Measurements from ENCODE around the gene GTF2IRD1. TPM values are rescaled to one million over a fixed set of nuclear protein-coding genes. Genes with fewer than 3 reads are reported as not detected.
"Not testable (repeated sequence)": the region's sequence is repeated elsewhere in the genome, so short reads cannot be mapped to it uniquely, and the experiment has no call there.

GTF2IRD1 gene
- total RNA-seq, 2 donors from 2014 or later, result 14.7 to 17.0 TPM

DNA sequence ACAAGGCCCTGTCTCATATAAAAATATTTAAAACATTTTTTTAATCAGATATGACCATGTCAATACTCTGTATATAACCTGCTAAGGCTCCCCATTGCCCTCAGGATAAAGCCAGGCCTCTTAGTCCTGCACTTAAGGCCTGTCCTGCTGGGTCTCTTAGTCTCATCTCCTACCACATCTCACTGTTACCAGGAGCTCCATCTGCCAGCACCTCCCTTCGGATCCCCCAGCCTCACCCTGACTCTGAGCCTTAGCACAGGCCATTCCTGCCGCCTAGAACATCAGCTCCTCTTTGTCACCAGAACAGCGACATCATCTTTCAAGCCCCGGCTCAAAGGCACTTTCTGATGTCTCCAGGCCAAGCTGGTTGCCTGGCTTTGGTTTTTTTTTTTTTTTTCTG is 25.7 kb upstream of the GTF2IRD1 start:
- intact Hi-C loops (cut with DNase I), result no loop called here
- DNase-seq (ENCODE audit: low spot score), result peak; percentile 34

DNA sequence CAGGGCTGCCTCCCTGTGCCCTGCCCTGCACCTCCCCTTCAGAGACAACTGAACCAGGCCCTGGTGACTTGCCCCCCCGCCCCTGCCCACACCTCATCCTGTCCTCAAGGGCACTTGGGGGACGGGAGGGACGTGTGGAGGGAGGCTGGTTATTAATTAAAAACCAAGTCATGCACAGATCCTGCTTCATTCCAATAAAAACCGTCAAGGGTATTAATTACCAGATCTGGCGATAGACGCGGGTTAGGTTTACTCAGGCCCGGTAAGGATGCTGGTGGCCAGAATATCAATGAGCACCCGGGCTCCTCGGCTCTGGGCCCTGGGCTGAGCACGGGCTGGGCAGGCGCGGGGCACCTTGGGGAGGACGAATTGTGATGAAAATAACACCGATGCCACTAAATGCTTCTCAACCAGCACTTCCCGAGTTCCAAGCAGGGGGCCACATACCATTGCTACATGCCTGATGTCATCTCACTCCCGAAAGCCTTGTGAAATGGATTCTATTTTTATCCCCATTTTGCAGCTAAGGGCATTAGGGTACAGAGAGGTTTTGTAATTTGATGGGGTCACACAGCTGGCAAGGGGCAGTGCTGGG is 24.5 kb upstream of the GTF2IRD1 start:
- intact Hi-C loops (cut with DNase I), result no loop called here
- peak; percentile 68 for DNase-seq (ENCODE audit: low spot score)

DNA sequence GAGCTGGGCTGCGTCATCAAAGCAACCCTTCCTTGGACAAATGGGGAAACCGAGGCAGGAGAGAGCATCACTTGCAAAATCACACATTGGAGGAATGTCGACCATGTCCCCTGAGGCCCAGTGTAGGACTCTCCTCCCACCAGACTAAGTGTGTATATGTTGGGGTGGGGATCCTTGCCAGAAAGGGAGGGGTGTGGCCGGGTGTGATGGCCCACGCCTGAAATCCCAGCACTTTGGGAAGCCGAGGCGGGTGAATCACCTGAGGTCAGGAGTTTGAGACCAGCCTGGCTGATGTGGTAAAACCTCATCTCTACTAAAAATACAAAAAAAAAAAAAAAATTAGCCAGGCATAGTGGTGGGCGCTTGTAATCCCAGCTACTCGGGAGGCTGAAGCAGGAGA is 23.3 kb upstream of the GTF2IRD1 start:
- peak; percentile 42 for DNase-seq (ENCODE audit: low spot score)
- intact Hi-C loops (cut with DNase I), result not testable (repeated sequence)

DNA sequence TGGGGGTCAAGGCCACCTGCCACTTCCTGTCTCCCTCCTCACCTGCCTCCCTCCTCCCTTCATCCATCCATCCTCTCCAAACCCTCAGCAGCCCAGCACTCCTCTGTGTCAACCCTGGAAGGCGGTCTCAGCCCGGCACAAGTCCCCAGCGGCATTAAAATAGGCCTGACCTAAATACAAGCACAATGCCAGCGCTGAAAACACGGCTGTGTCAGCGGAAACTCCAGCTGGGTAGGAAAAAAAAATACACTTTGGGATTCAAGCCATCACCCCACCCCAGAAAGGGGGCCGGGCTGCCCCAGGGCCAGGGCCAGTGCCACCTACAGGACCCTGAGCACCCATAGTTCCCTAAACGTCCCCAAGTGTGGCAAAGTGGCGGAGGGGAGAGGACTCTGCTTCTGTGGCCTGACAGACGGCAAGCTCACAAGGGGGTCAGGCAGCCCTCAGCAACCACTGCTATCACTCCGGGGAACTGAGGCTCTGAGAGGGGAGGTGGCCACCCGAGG is 22.7 kb upstream of the GTF2IRD1 start:
- DNase-seq (ENCODE audit: low spot score), result peak; percentile 70
- intact Hi-C loops (cut with DNase I), result no loop called here

DNA sequence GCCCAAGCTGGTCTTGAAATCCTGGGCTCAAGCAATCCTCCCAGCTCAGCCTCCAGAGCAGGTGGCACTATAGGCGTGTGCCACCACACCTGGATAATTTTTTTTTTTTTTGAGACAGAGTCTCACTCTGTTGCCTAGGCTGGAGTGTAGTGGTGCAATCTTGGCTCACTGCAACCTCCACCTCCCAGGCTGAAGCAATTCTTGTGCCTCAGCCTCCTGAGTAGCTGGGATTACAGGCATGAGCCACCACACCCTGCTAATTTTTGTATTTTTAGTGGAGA is 16.5 kb upstream of the GTF2IRD1 start:
- intact Hi-C loops (cut with DNase I); DNase-seq (ENCODE audit: low spot score): not testable (repeated sequence)

DNA sequence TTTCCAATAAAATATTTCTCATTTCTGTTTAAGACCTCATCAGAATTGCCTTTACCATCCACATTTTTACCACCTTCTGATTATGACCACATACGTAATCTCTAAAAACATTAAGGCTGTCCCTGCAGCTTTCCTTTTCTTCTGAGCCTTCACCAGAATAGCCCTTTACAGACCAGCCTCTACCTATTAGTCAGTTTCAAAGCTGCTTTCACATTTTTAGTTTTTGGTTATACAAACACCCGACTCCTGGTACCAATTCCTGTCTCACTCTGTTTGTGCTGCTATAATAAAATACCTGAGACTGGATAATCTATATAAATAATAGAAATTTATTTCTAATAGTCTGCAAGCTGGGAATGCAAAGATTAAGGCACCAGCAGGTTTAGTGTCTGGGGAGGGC is 15.4 kb upstream of the GTF2IRD1 start:
- DNase-seq (ENCODE audit: low spot score), result no peak
- intact Hi-C loops (cut with DNase I), result no loop called here

DNA sequence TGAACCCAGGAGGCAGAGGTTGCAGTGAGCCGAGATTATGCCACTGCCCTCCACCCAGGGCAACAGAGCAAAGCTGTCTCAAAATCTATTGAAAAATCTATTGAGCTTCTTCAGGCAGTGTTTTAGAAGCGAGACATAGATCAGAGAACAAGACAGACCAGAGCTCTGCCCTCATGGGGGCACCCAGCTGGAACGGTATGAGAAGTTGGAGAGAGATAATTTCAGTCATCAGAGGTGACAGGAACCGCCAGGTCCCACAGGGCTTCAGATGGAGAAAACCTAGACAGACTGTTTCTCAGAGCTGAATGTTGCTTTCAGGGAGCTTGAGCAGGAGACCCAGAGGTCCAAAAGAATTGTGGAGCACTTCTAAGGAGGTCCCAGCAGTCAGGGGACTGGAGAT is 14.2 kb upstream of the GTF2IRD1 start:
- DNase-seq (ENCODE audit: low spot score), result peak; percentile 37
- intact Hi-C loops (cut with DNase I), result no loop called here

DNA sequence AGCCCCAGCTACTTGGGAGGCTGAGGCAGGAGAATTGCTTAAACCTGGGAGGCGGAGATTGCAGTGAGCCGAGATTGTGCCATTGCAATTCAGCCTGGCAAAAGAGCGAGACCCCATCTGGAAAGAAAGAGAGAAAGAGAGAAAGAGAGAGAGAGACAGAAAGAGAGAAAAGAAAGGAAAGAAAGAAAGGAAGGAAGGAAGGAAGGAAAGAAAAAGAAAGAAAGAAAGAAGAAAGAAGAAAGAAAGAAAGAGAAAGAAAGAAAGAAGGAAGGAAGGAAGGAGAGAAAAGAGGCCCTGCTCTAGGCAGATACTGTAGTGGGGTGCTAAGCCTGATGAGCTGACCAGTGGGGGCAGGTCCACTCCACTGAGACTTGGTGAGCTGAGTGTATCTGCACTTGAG is 13.6 kb upstream of the GTF2IRD1 start:
- not testable (repeated sequence) for DNase-seq (ENCODE audit: low spot score)
- intact Hi-C loops (cut with DNase I), result loop anchor here in 1 of 2 donors (10.0 kb wide), 1 partner anchor 105 kb away; no protein-coding TSS in a partner anchor

DNA sequence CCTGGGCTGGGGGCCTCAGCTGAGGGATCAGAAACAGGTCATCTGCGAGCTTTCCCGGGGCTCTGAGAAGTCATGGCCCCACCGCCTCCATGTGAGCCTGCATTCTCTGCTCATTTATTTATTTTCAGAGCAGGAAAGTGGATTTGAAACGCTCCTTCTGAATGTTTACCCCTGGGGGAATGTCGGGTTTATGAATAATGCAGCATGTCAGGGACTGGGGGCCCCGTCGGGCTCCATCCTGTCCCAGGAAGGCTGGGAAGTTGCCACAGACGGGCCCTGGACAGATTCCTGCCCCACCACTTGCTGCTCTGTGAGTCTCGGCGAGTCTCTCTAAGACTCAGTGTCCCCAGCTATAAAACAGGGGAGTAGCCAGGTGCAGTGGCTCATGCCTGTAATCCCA is 11.9 kb upstream of the GTF2IRD1 start:
- no peak for DNase-seq (ENCODE audit: low spot score)
- intact Hi-C loops (cut with DNase I), result loop anchor here in 1 of 2 donors (10.0 kb wide), 1 partner anchor 103 kb away; no protein-coding TSS in a partner anchor

DNA sequence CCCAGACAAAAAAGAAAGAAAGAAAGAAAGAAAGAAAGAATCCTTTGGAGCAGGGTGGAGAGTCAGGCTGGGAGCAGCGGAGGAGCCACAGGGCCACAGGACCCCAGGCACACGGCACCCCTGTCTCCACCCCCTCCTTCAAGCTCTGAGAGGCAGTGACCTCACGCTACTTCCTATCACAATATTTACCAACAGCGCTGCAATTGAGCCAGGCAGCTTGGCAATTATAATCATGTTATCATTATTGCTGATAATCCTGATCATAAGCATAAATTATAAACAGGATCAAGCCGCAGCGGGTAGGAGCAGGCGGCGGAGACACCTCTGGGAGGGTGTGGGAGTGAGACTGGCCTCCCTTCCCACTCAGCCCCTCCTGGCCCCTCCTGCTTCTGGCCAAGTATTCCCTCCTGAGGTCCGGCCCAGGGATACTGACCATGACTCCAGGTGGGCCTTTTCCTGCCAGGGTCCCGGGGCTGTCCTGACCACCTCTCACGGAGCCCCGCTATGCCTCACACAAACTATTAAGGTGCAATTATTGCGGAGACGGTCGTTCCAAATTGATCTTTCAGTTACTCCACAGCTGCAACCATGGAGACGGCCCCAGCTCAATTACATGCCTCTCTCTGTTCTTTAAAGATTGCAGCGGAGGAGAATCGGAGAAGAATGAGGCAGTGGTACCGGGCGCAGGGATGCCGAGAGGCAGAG is 10.0 kb upstream of the GTF2IRD1 start:
- intact Hi-C loops (cut with DNase I), result loop anchor here in 1 of 2 donors (10.0 kb wide), 1 partner anchor 101 kb away; no protein-coding TSS in a partner anchor
- DNase-seq (ENCODE audit: low spot score), result no peak

DNA sequence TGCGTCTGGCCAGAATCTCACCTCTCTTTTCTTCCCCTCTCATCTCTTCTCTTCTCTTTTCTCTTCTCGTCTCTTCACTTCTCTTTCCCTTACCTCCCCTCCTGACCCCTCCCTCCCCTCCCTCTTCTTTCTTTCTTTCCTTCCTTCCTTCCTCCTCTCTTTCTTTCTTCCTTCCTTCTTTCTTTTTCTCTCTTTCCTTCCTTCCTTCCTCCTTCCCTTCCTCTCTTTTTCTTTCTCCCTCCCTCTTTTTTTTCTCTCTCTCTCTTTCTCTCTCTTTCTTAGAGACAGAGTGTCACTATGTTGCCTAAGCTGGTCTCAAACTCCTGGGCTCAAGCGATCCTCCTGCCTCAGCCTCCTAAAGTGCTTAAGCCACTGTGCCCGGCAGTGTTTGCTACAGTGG is 4.6 kb upstream of the GTF2IRD1 start:
- DNase-seq (ENCODE audit: low spot score), result no peak
- intact Hi-C loops (cut with DNase I), result loop anchor here in 1 of 2 donors (10.0 kb wide), 1 partner anchor 96 kb away; no protein-coding TSS in a partner anchor

DNA sequence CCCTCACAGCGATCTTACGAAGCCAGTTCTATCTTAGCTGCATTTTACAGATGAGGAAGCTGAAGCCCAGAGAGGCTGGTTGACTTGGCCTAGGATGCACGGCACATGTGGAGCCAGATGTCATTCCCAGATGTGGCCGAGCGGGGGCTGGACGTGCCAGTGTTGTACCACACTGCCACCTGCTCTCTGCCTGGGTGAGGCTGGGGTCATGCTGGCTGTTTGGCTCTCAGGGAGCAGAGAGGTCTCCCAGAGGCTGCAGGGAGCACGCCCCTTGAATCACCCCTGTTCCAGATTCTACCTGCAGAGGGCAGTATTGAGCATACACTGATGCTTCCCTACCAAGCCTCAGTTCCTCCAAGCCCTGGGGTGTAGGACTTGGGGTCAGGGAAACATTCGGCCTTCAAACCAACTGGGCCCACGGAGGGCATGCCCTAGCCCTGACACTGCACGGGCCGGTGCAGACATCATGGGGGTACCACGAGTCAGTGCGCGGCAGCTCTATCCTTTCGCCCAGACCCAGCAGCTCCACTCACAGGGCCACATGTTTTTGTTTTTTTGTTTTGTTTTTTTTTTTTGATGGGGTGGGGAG is 3.8 kb upstream of the GTF2IRD1 start:
- intact Hi-C loops (cut with DNase I), result loop anchor here in 1 of 2 donors (10.0 kb wide), 1 partner anchor 95 kb away; no protein-coding TSS in a partner anchor
- no peak for DNase-seq (ENCODE audit: low spot score)

DNA sequence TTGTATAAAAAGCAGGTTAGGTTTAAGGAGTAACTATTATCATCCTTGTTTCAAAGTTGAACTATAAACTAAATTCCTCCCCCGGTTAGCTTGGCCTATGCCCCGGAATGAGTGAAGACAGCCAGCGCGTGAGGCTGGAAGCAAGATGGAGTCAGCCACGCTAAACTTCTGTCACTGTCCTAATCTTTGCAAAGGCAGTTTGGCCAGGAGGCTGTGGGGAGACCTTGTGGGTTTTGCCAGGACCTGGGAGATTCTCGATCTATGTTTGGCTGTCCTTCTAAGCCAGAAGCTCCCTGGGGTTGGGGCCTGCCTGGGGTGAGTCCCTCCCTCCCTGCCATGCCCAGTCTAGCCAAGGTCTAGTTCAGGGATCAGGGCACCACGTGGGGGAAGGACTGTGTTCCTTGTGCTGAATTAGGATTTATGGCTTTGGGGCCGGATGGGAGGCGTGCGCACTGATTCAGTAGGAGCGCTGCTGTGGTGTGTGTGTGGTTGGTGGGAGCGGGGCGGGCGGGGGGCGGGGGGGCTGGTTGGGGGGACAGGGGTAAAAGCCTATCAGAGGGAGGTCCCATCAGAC is 871 bp upstream of the GTF2IRD1 start:
- no peak for DNase-seq (ENCODE audit: low spot score)
- intact Hi-C loops (cut with DNase I), result no loop called here

DNA sequence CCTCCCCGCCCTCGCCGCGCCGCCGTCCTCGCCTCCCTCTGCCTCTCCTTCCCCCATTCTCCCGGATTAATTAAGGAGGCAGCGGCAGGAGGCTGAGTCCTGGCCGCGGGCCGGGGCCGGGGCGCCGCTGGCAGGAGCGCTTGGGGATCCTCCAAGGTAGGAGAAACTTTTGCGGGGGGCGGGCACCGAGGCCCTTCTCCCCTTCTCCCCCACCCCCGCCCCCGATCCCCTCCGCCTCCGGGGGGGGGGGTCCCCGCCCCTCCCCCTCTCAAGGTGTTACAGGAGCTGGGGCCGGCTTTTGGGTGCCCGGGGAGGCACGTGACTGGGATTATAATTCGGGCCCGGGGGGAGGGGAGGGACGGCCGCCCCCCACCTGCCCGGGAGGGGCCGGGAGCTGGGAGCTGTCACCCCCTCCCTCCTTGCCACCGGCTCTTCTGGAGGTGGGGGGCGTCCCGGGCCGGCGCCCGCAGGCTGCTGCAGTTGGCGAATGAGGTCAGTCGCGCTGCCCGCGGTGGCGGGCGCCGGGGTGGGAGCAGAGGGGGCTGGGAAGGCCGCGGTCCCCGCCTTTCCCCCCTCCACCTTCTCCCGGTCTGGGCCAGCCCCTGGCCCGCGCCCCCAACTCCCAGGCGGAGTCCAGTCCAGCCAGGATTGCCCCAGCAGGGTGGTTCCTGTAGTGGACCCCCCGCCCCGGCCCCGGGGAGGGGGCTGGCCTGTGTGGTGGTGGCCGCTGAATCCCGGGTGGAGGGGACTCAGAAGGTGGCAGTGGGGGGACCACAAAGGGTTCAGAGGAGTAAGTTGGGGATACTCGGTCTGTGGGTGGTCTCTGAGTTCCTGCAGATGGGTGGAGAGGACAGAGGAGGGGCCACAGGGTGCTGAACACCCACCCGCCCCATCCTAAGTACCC is 567 bp downstream of the GTF2IRD1 start:
- DNase-seq (ENCODE audit: low spot score), result no peak
- intact Hi-C loops (cut with DNase I), result no loop called here

DNA sequence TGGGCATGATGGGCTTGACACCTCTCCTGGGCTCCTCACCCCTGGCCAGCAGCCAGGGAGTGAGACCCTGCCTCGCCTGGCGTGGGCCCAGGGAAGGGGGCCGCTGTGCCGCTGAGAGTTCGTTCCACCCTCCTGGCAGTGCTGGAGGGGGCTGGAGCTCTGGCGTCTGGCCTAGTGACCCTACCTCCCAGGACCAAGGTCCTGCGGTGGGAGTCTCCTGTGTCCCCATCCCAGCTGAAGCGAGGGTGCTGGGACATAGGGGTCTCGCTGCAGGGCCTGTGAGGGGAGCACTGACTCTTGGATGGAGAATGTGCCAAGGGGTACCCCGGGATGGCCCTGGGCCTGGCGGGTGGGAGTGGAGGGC is 1.2 kb downstream of the GTF2IRD1 start:
- intact Hi-C loops (cut with DNase I), result no loop called here
- DNase-seq (ENCODE audit: low spot score), result no peak

DNA sequence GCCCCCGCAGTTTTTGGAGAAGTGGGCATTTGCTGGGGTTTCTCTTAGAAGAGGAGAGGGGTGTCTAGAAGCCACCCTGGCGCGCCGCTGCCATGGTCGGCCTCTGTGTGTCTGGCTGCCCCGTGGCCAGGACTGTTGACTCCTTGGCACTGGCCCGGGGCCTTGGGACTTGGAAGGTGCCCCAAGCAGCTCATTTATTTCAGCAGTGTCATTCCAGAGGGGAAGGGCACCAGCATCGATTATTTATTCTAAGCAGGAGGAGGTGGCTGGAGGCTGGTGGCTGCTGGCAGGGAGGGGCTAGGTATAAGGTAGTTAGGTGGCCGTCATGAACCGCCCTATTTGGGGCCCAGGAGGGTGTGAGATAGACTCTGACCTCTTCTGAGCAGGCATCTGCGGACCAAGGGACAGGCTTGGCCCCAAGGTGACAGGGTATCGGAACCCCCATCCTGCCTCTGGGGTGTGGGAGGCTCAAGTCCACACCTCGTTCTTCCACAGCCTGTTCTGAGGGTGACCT is 1.6 kb downstream of the GTF2IRD1 start:
- DNase-seq (ENCODE audit: low spot score), result no peak
- intact Hi-C loops (cut with DNase I), result no loop called here

DNA sequence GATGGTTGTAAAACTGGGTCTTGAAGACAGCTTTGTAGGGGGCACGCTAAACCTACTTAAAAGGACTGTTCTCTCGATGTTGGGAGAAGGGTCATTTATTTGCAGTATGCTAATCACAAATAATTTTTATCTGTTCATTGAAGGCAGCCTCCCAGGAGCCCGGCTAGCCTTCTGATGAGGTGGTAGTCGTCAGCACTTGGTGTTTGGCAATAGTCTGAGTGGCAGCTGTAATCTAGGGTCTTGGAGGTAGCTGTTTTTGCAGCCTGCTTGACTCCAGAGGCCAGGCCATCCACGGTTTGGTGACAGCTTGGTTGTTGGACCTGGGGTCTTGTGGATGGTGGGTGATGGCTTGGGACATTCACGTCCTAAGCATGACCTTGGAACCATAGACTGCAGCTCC is 2.2 kb downstream of the GTF2IRD1 start:
- intact Hi-C loops (cut with DNase I), result no loop called here
- no peak for DNase-seq (ENCODE audit: low spot score)

DNA sequence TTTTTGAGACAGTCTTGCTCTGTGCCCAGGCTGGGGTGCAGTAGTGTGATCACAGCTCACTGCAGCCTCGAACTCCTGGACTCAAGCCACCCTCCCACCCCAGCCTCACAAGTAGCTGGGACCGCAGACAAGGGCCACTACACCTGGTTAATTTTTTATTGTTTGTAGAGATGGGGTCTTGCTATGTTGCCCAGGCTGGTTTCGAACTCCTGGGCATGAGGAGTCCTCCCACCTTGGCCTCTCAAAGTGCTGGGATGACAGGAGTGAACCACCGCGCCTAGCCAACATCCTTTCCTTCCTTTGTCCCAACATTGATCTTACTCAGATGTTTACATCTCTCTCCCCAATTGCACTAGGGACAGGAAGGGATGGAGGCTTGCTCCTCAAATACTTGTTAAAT is 3.3 kb downstream of the GTF2IRD1 start:
- intact Hi-C loops (cut with DNase I), result no loop called here
- no peak for DNase-seq (ENCODE audit: low spot score)

Measured in posterior vena cava (tissue), 2 donors.